ENCODE data around the gene MPO.

DNA sequence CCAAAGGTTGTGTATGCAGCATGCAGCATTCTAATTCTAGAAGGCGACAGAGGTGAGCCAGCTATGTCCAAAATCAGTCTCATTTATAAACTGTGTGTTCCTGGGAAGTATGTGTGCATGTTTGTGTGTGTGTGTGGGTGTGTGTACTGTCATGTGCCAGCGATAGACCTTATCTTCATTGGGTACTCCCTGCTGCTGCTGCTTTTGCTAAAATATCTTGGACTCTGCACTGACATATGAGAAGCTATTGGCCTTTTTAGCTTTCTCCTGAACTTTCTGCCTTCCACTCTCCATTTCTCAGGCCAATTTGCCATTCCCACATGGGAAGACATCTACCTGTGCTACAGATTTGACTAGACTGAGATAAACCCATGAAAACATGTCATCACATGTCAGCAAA lies 44.3 kb downstream of the MPO start:
- TF ChIP-seq CTCF (IDR thresholded peaks at IDR 0.05) (no peak), POLR2A (IDR thresholded peaks at IDR 0.05) (no peak)
